Measurements from ENCODE around the gene MT2A.

- no peak for TF ChIP-seq CTCF (conservative IDR thresholded peaks at IDR 0.05; ENCODE audit: low read depth, low read length)
- TF ChIP-seq EZH2 (IDR thresholded peaks at IDR 0.05; ENCODE audit: low read length, unreplicated experiment) = no peak
Measured at GRCh38 chr16:56653218-56653617, 44.8 kb downstream of the MT2A start.
